IMR-90 (cell line): Measurements from ENCODE around the gene SPATA16. TPM values are rescaled to one million over a fixed set of nuclear protein-coding genes. Genes with fewer than 3 reads are reported as not detected.

Experiments used
- ATAC-seq: fragments of 200-7000 bp; cut with Tn5 transposase; 2 replicates; pipeline ENCODE4 v1.9.1; 2020; ENCODE audit warnings: low read depth, mild to moderate bottlenecking, moderate library complexity
- BruUV-seq: library from RNA; stranded (reverse); fragments of 400-500 nt; replicated peaks from 2 replicates; lab custom pipeline; 2021; lab: Mats Ljungman, UMichigan
- CTCF ChIA-PET: fragments of 300-600 bp; formaldehyde crosslinking; extraction: SDS; loops from one replicate; lab custom pipeline; 2021; ENCODE audit warnings: antibody characterized with exemption; lab: Yijun Ruan, JAX
- POLR2A ChIA-PET: fragments of 300-600 bp; sonication (Branson Sonifier 250); formaldehyde crosslinking; loops from one replicate; lab custom pipeline; 2022; ENCODE audit warnings: antibody characterized with exemption; ENCODE audit not compliant: unreplicated experiment; lab: Charles Lee
- DNase-seq: peaks from one replicate; pipeline ENCODE4 v3.0.0; 2013
- H2AFZ ChIP-seq: replicated peaks from 2 replicates; pipeline ENCODE3; 2013; ENCODE audit warnings: low read length, mild to moderate bottlenecking; ENCODE audit not compliant: poor library complexity
- H2AK5ac ChIP-seq: 2 replicates; pipeline ENCODE4 v1.6.1; 2013; ENCODE audit warnings: low read depth, low read length, inconsistent platforms
- H2AK9ac ChIP-seq: replicated peaks from 2 replicates; pipeline ENCODE3; 2013; ENCODE audit warnings: mild to moderate bottlenecking, low read depth, low read length, moderate library complexity; ENCODE audit not compliant: poor library complexity
- H2BK120ac ChIP-seq: 2 replicates; pipeline ENCODE4 v1.6.1; 2013; ENCODE audit warnings: low read depth, low read length, inconsistent platforms
- H2BK15ac ChIP-seq: 3 replicates; pipeline ENCODE4 v1.6.1; 2013; ENCODE audit warnings: low read depth, low read length, inconsistent platforms
- H2BK20ac ChIP-seq: 2 replicates; pipeline ENCODE4 v1.6.1; 2013; ENCODE audit warnings: low read depth, mild to moderate bottlenecking, inconsistent platforms, low read length, moderate library complexity
- H2BK5ac ChIP-seq: 2 replicates; pipeline ENCODE4 v1.6.1; 2013; ENCODE audit warnings: mild to moderate bottlenecking, low read depth, low read length, inconsistent platforms; ENCODE audit not compliant: poor library complexity, severe bottlenecking
- H3K14ac ChIP-seq: replicated peaks from 2 replicates; pipeline ENCODE4 v1.6.1; 2013; ENCODE audit warnings: low read depth, low read length, inconsistent platforms
- H3K18ac ChIP-seq: 2 replicates; pipeline ENCODE4 v1.6.1; 2013; ENCODE audit warnings: low read depth, low read length, control low read depth
- H3K23ac ChIP-seq: 2 replicates; pipeline ENCODE4 v1.6.1; 2013; ENCODE audit warnings: low read depth, low read length, inconsistent platforms
- H3K27ac ChIP-seq: 2 replicates; pipeline ENCODE4 v1.5.1; 2013; ENCODE audit warnings: mild to moderate bottlenecking, control low read depth, low read length; ENCODE audit not compliant: insufficient read depth
- H3K27me3 ChIP-seq: 2 replicates; pipeline ENCODE4 v1.6.1; 2013; ENCODE audit warnings: low read length; ENCODE audit not compliant: control insufficient read depth, insufficient read depth
- H3K36me3 ChIP-seq: 2 replicates; pipeline ENCODE4 v1.6.1; 2013; ENCODE audit warnings: low read length, mixed read lengths; ENCODE audit not compliant: control insufficient read depth, insufficient read depth
- H3K4ac ChIP-seq: 2 replicates; pipeline ENCODE4 v1.6.1; 2013; ENCODE audit warnings: low read depth, low read length, inconsistent platforms
- H3K4me1 ChIP-seq: 2 replicates; pipeline ENCODE4 v1.6.1; 2013; ENCODE audit warnings: low read length, mixed read lengths; ENCODE audit not compliant: control insufficient read depth, insufficient read depth
- H3K4me2 ChIP-seq: 2 replicates; pipeline ENCODE4 v1.6.1; 2013; ENCODE audit warnings: low read depth, mild to moderate bottlenecking, control low read depth, low read length, moderate library complexity
- H3K4me3 ChIP-seq: 2 replicates; pipeline ENCODE4 v1.5.1; 2013; ENCODE audit warnings: low read depth, mild to moderate bottlenecking, control low read depth, low read length, moderate library complexity; ENCODE audit not compliant: insufficient read depth
- H3K56ac ChIP-seq: 2 replicates; pipeline ENCODE4 v1.6.1; 2013; ENCODE audit warnings: low read length, inconsistent platforms; ENCODE audit not compliant: insufficient read depth; ENCODE audit errors: extremely low read depth
- H3K79me1 ChIP-seq, 2 experiments: 2 replicates each; pipeline ENCODE4 v1.6.1; 2013; ENCODE audit warnings: low read length in 2 of 2, inconsistent platforms in 1 of 2, low read depth in 1 of 2
- H3K9ac ChIP-seq: 2 replicates; pipeline ENCODE4 v1.6.1; 2013; ENCODE audit warnings: low read depth, low read length, control low read depth
- H3K9me1 ChIP-seq: 2 replicates; pipeline ENCODE4 v1.6.1; 2013; ENCODE audit warnings: low read length, inconsistent platforms; ENCODE audit not compliant: insufficient read depth
- H3K9me3 ChIP-seq: 2 replicates; pipeline ENCODE4 v1.6.1; 2013; ENCODE audit warnings: low read length; ENCODE audit not compliant: control insufficient read depth, insufficient read depth
- H4K20me1 ChIP-seq: 2 replicates; pipeline ENCODE4 v1.6.1; 2013; ENCODE audit warnings: low read length, inconsistent platforms; ENCODE audit not compliant: insufficient read depth
- H4K5ac ChIP-seq: 2 replicates; pipeline ENCODE4 v1.6.1; 2013; ENCODE audit warnings: mild to moderate bottlenecking, low read depth, low read length, control low read depth
- H4K8ac ChIP-seq, 2 experiments: 2 replicates each; pipeline ENCODE4 v1.6.1; 2013; ENCODE audit warnings: low read depth in 2 of 2, low read length in 2 of 2, control low read depth in 1 of 2, inconsistent platforms in 1 of 2
- H4K91ac ChIP-seq: 2 replicates; pipeline ENCODE4 v1.6.1; 2013; ENCODE audit warnings: low read depth, low read length, inconsistent platforms; ENCODE audit not compliant: insufficient read depth
- BHLHE40 ChIP-seq: fragments of 150-350 bp; IDR thresholded peaks from 2 replicates; pipeline ENCODE4 v1.6.1; 2016; ENCODE audit warnings: mild to moderate bottlenecking, low read depth, low read length
- CEBPB ChIP-seq: IDR thresholded peaks from 2 replicates; pipeline ENCODE4 v1.6.1; 2012; ENCODE audit warnings: low read depth, low read length, improper control_type of control experiment
- ELK1 ChIP-seq: fragments of 150-350 bp; IDR thresholded peaks from 2 replicates; pipeline ENCODE4 v1.6.1; 2016; ENCODE audit warnings: low read depth, mild to moderate bottlenecking, low read length, moderate library complexity, borderline replicate concordance
- MAFK ChIP-seq: IDR thresholded peaks from 2 replicates; pipeline ENCODE4 v1.6.1; 2012; ENCODE audit warnings: low read depth, low read length, improper control_type of control experiment
- MAZ ChIP-seq: IDR thresholded peaks from 2 replicates; pipeline ENCODE4 v1.6.1; 2012; ENCODE audit warnings: low read depth, mild to moderate bottlenecking, low read length, improper control_type of control experiment, moderate library complexity, borderline replicate concordance
- NFE2L2 ChIP-seq: fragments of 150-350 bp; IDR thresholded peaks from 2 replicates; pipeline ENCODE4 v1.6.1; 2016; ENCODE audit warnings: low read depth, mild to moderate bottlenecking, low read length
- POLR2A ChIP-seq: IDR thresholded peaks from 2 replicates; pipeline ENCODE4 v1.6.1; 2012; ENCODE audit warnings: mild to moderate bottlenecking, low read depth, low read length
- RAD21 ChIP-seq: IDR thresholded peaks from 2 replicates; pipeline ENCODE4 v1.6.1; 2012; ENCODE audit warnings: low read length, improper control_type of control experiment
- RFX5 ChIP-seq: IDR thresholded peaks from 2 replicates; pipeline ENCODE4 v1.8.0; 2012; ENCODE audit warnings: low read depth, mild to moderate bottlenecking, low read length, moderate library complexity
- SMC3 ChIP-seq: fragments of 150-350 bp; IDR thresholded peaks from 2 replicates; pipeline ENCODE4 v1.6.1; 2016; ENCODE audit warnings: low read depth, mild to moderate bottlenecking, antibody characterized with exemption, low read length, moderate library complexity
- USF2 ChIP-seq: fragments of 150-350 bp; IDR thresholded peaks from 2 replicates; pipeline ENCODE4 v1.6.1; 2017; ENCODE audit warnings: mild to moderate bottlenecking, antibody characterized with exemption, low read length, low read depth
- WGBS, 2 experiments: methylation state at CpG; one replicate each; pipeline versions ENCODE4 v1.1.5 to v1.1.7; 2013; ENCODE audit warnings: missing lambda C conversion rate in 2 of 2; ENCODE audit not compliant: insufficient read length in 1 of 2; ENCODE audit errors: extremely low coverage in 2 of 2; 5-methylcytosine and 5-hydroxymethylcytosine counted together
- dilution Hi-C: fragments of 300-500 bp; cut with HindIII; formaldehyde crosslinking; loops from one replicate; pipeline ENCODE4 v1.14.3; 2018; ENCODE audit warnings: low sequenced_read_pairs; ENCODE audit not compliant: unreplicated experiment
- in situ Hi-C: fragments of 300-500 bp; cut with MboI; formaldehyde crosslinking; loops from 3 replicates; pipeline ENCODE4 v1.14.3; 2019; ENCODE audit warnings: low sequenced_read_pairs, inconsistent platforms, mixed read lengths
- intact Hi-C: fragments of 100-400 bp; cut with micrococcal nuclease; formaldehyde crosslinking; loops from 2 replicates; pipeline ENCODE4 v1.10.0; 2022
- polyA plus RNA-seq, 3 experiments: library from polyadenylated mRNA; depleted of rRNA; stranded (reverse); fragments of >200 nt; gene quantifications; 2 replicates each; pipeline ENCODE4 v1.2.3, GENCODE V29; 2012; ENCODE audit warnings: low replicate concordance in 1 of 3
- total RNA-seq: library from RNA; depleted of rRNA; stranded (reverse); fragments of >200 nt; gene quantifications from 2 replicates; pipeline ENCODE4 v1.2.3, GENCODE V29; 2012
- TF ChIP-seq, protein P1 (sequence below): conservative IDR thresholded peaks from 2 replicates; pipeline ENCODE4 v1.5.1; 2012; ENCODE audit warnings: mild to moderate bottlenecking, low read depth, low read length, improper control_type of control experiment

SPATA16 gene
- total and polyA plus RNA-seq, 2 of the 4 experiments (the other 2 are of a cell fraction) = not detected

DNA sequence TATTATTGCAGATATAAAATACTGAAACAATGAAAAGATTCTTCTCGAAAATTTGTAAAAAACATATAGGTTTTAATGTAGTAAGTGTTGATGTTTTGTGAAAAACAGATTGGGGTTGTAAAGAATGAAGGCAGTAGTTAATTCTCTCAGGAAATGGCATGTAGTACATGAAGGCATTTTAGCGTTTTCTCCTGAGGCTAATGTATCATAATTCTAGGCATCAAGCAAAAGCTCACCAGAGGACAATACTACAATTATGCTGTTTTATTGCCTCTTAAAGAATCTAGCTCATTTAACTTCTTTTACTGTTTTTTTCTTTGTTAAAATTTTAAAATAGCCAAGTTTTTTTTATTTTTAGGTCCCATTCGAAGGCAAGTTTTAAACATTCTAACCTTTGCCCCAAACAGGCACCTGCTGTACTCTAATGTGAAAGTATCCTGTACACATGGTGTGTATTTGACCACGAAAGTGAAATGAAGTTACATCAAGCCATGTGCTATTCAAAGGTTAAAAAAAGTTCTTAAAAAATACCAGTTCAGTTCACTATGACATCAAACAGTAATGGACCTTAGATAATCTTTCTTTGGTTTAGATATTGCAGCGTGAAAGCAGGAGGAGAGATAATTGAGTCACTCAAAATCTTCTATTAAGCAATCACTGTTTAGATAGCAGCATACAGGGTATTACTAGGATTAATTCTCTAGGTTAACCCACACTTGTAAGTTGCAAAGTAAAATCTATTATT is 227.0 kb downstream of the SPATA16 start:
- no TSS peak for BruUV-seq
- Histone ChIP-seq H2BK15ac (no peak overlapping the region), H2BK120ac (no peak overlapping the region), H3K9me3 (no peaks in the 10 kb centered on the region), H3K79me1 (no peaks in the 10 kb centered on the region), H2AK9ac (no peak overlapping the region), H4K8ac (no peak overlapping the region), H3K4me1 (no peaks in the 10 kb centered on the region), H4K91ac (no peak overlapping the region), H2AK5ac (no peak overlapping the region), H3K4ac (no peak overlapping the region), H4K5ac (no peak overlapping the region), H4K20me1 (no peaks in the 10 kb centered on the region), H2BK5ac (no peak overlapping the region), H3K27me3 (no peaks in the 10 kb centered on the region), H3K14ac (no peak overlapping the region), H3K27ac (no peak overlapping the region), H2BK20ac (no peak overlapping the region), H3K4me2 (no peak overlapping the region), H2AFZ (no peak overlapping the region), H3K36me3 (no peaks in the 10 kb centered on the region), H3K4me3 (no peak overlapping the region), H3K23ac (no peak overlapping the region), H3K9ac (no peak overlapping the region), H3K56ac (no peak overlapping the region), H3K9me1 (no peaks in the 10 kb centered on the region), H3K18ac (no peak overlapping the region)
- DNase-seq (no peak), ATAC-seq (no peak; the same call in 1 of the 2 replicates)
- POLR2A ChIA-PET = no interaction called here
- CTCF ChIA-PET = no interaction called here
- intact Hi-C loops = no loop called here
- WGBS, 2 experiments = 100% methylated on average over 1 of the region's 5 CpGs; no CpG with 5 or more reads in 1 of the 2 experiments
- in situ Hi-C loops = no loop called here
- dilution Hi-C loops = no loop called here
- TF ChIP-seq POLR2A (no peak), MAFK (no peak), RFX5 (no peak), ELK1 (no peak), BHLHE40 (no peak), USF2 (no peak), MAZ (no peak), NFE2L2 (no peak), CEBPB (no peak), RAD21 (no peak), SMC3 (no peak)
- TF ChIP-seq, protein P1, sequence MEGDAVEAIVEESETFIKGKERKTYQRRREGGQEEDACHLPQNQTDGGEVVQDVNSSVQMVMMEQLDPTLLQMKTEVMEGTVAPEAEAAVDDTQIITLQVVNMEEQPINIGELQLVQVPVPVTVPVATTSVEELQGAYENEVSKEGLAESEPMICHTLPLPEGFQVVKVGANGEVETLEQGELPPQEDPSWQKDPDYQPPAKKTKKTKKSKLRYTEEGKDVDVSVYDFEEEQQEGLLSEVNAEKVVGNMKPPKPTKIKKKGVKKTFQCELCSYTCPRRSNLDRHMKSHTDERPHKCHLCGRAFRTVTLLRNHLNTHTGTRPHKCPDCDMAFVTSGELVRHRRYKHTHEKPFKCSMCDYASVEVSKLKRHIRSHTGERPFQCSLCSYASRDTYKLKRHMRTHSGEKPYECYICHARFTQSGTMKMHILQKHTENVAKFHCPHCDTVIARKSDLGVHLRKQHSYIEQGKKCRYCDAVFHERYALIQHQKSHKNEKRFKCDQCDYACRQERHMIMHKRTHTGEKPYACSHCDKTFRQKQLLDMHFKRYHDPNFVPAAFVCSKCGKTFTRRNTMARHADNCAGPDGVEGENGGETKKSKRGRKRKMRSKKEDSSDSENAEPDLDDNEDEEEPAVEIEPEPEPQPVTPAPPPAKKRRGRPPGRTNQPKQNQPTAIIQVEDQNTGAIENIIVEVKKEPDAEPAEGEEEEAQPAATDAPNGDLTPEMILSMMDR = no peak
